Measurements from ENCODE around the gene OR2L13.
"Not testable (repeated sequence)": the region's sequence is repeated elsewhere in the genome, so short reads cannot be mapped to it uniquely, and the experiment has no call there.

OR2L13 gene

GRCh38 chr1:248094884-248095283 lies at the start of gene OR2L13:
TSS of gene OR2L13 (plus strand) at chr1:248095184. CDS start at chr1:248099376, 4,192 bp downstream.
- DNase-seq (ENCODE audit: low read depth, low spot score), result no peak

- DNase-seq (ENCODE audit: low read depth, low spot score), result no peak
These were observed 49.8 kb upstream of the OR2L13 start for GRCh38 chr1:248045209-248045608.

- no peak for DNase-seq (ENCODE audit: low read depth, low spot score)
These were observed 48.4 kb upstream of the OR2L13 start, which contains the start of gene OR2L3 for GRCh38 chr1:248046536-248046935. TSS of gene OR2L3 (plus strand) at chr1:248046836. CDS start at chr1:248060682, 13,846 bp downstream.

- no peak for DNase-seq (ENCODE audit: low read depth, low spot score)
These were observed 48.0 kb upstream of the OR2L13 start for GRCh38 chr1:248047008-248047407.

- DNase-seq (ENCODE audit: low read depth, low spot score), result no peak
These were observed 40.3 kb upstream of the OR2L13 start for GRCh38 chr1:248054671-248055070.

- DNase-seq (ENCODE audit: low read depth, low spot score), result no peak
These were observed 39.7 kb upstream of the OR2L13 start for GRCh38 chr1:248055261-248055660.

- DNase-seq (ENCODE audit: low read depth, low spot score), result no peak
These were observed 29.9 kb upstream of the OR2L13 start for GRCh38 chr1:248065071-248065470.

GRCh38 chr1:248065604-248066003 lies 29.4 kb upstream of the OR2L13 start:
- no peak for DNase-seq (ENCODE audit: low read depth, low spot score)

- DNase-seq (ENCODE audit: low read depth, low spot score), result not testable (repeated sequence)
These were observed 11.1 kb upstream of the OR2L13 start for GRCh38 chr1:248083864-248084263.

- no peak for DNase-seq (ENCODE audit: low read depth, low spot score)
These were observed 3.5 kb downstream of the OR2L13 start for GRCh38 chr1:248098529-248098928.

GRCh38 chr1:248102847-248103246 lies 7.9 kb downstream of the OR2L13 start:
- DNase-seq (ENCODE audit: low read depth, low spot score), result no peak

GRCh38 chr1:248111157-248111556 lies 16.2 kb downstream of the OR2L13 start:
- no peak for DNase-seq (ENCODE audit: low read depth, low spot score)

- no peak for DNase-seq (ENCODE audit: low read depth, low spot score)
These were observed 19.9 kb downstream of the OR2L13 start for GRCh38 chr1:248114890-248115289.

GRCh38 chr1:248127653-248128052 lies 32.7 kb downstream of the OR2L13 start:
- DNase-seq (ENCODE audit: low read depth, low spot score), result no peak

- DNase-seq (ENCODE audit: low read depth, low spot score), result no peak
These were observed 41.8 kb downstream of the OR2L13 start for GRCh38 chr1:248136811-248137210.

GRCh38 chr1:248140846-248141245 lies 45.9 kb downstream of the OR2L13 start:
- no peak for DNase-seq (ENCODE audit: low read depth, low spot score)

GRCh38 chr1:248143311-248143710 lies 48.3 kb downstream of the OR2L13 start:
- DNase-seq (ENCODE audit: low read depth, low spot score), result no peak

- DNase-seq (ENCODE audit: low read depth, low spot score), result no peak
These were observed 49.7 kb downstream of the OR2L13 start, which contains the start of gene OR2M5 for GRCh38 chr1:248144513-248145198. TSS of gene OR2M5 (plus strand) at chr1:248145148. CDS start at chr1:248145148, 0 bp downstream.

All from brain pericyte (primary cell).